Measurements from ENCODE around the gene HBE1.

Gene HBE1

DNA sequence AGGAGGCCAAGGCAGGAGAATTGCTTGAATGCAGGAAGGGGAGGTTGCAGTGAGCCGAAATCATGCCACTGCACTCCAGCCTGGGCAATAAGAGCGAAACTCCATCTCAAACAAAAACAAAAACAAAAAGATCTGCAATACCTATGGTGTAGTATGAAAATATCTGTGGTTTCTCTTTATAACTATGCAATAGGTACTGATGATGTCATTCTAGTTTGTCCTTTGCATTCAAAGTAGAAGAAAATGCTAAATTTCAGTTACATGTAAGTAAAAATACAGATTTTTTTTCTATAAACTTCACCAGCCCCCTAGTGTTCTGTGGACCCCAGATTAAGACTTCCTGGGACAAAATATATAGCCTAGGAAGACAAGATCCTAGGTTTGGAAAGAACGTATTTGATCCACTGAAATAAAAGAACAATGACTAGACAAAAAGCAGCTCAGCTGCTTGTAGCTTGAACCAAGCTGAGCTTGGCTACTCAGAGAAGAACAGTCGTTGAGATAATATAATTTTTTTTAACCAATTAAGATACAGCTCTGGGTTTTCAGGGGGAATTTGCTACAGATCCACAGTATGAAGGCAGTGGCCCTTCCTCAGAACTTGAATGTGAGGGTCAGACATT, 2.8 kb upstream of the HBE1 start:
- no peak overlapping the region for H3K4me3 ChIP-seq (ENCODE audit: insufficient read depth in 1 of 2, low read depth in 1 of 2, low read length in 2 of 2)
- peaks cover 1% of the 10 kb centered on the region for H3K4me1 ChIP-seq (ENCODE audit: control insufficient read depth, insufficient read depth, low read depth, low read length)
- H2AK5ac ChIP-seq (ENCODE audit: low read length, severe bottlenecking): no peak overlapping the region
- H3K36me3 ChIP-seq (ENCODE audit: control insufficient read depth in 1 of 2, insufficient read depth in 2 of 2, low read depth in 1 of 2, low read length in 2 of 2): no peaks in the 10 kb centered on the region
- H3K18ac ChIP-seq (ENCODE audit: low read depth in 1 of 2, low read length in 2 of 2): no peak overlapping the region
- H4K91ac ChIP-seq (ENCODE audit: low read length): no peak overlapping the region
- H3K9ac ChIP-seq (ENCODE audit: low read length): no peak overlapping the region
- H2BK120ac ChIP-seq (ENCODE audit: low read depth, low read length): no peak overlapping the region
- no peak for DNase-seq
- H4K8ac ChIP-seq (ENCODE audit: low read length): no peak overlapping the region
- no peak overlapping the region for H3K4ac ChIP-seq (ENCODE audit: low read depth in 1 of 2, low read length in 2 of 2)
- H2BK12ac ChIP-seq (ENCODE audit: low read length in 2 of 2): no peak overlapping the region
- no peaks in the 10 kb centered on the region for H3K27me3 ChIP-seq (ENCODE audit: control insufficient read depth in 1 of 2, insufficient read depth in 1 of 2, low read length in 2 of 2)
- H3K79me1 ChIP-seq (replicated peaks; ENCODE audit: low read length, poor library complexity, severe bottlenecking): no peaks in the 10 kb centered on the region
- no peak overlapping the region for H2BK5ac ChIP-seq (ENCODE audit: low read depth, low read length, poor library complexity, severe bottlenecking)
- no peaks in the 10 kb centered on the region for H3K9me3 ChIP-seq (ENCODE audit: control insufficient read depth, low read length)
- no peak overlapping the region for H3K4me2 ChIP-seq (ENCODE audit: low read length, poor library complexity, severe bottlenecking)
- no peak overlapping the region for H3K23ac ChIP-seq (ENCODE audit: low read length in 2 of 2)
- no peak overlapping the region for H3K27ac ChIP-seq (ENCODE audit: low read length, poor library complexity, severe bottlenecking)
- no peak overlapping the region for H3K14ac ChIP-seq (ENCODE audit: low read length in 2 of 2)
- 100% methylated on average over 2 of the region's 4 CpGs for WGBS
- no peak overlapping the region for H2BK15ac ChIP-seq (ENCODE audit: low read depth, poor library complexity, severe bottlenecking)
- H2AFZ ChIP-seq (ENCODE audit: low read depth, low read length): no peak overlapping the region

DNA sequence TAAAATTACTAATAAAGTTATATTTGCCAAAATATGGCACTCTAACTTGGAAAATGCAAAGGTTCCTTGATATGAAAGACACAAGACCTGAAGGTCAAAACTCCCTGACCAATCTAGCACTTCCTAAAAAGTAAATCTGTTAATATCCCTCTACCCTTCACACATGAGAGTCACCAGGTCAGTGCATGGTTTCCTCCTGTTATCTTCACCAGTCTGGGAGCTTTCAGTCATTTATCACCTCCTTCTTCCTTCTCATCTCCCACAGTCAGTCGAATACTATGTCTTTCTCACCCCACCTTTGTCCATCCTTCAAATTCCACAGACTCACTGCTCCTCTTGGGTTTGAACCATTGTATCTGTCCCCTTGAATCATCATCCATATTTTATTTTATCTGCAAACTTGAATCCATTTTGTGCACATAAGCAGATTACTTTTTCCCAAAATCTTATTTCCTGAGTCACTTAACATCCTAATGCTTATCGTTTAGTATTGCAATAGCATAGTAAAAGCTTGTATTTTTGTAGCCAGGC, 2.6 kb downstream of the HBE1 start:
- Histone ChIP-seq H3K9ac (ENCODE audit: low read length) (no peak overlapping the region), H2BK15ac (ENCODE audit: low read depth, poor library complexity, severe bottlenecking) (no peak overlapping the region), H3K4me3 (ENCODE audit: insufficient read depth in 1 of 2, low read depth in 1 of 2, low read length in 2 of 2) (no peak overlapping the region), H3K18ac (ENCODE audit: low read depth in 1 of 2, low read length in 2 of 2) (no peak overlapping the region), H2BK120ac (ENCODE audit: low read depth, low read length) (no peak overlapping the region), H3K79me1 (replicated peaks; ENCODE audit: low read length, poor library complexity, severe bottlenecking) (no peaks in the 10 kb centered on the region), H3K27ac (ENCODE audit: low read length, poor library complexity, severe bottlenecking) (no peak overlapping the region), H2AK5ac (ENCODE audit: low read length, severe bottlenecking) (no peak overlapping the region), H4K8ac (ENCODE audit: low read length) (no peak overlapping the region), H3K36me3 (ENCODE audit: control insufficient read depth in 1 of 2, insufficient read depth in 2 of 2, low read depth in 1 of 2, low read length in 2 of 2) (no peaks in the 10 kb centered on the region), H3K4me1 (ENCODE audit: control insufficient read depth, insufficient read depth, low read depth, low read length) (peaks cover 1% of the 10 kb centered on the region), H3K14ac (ENCODE audit: low read length in 2 of 2) (no peak overlapping the region), H3K23ac (ENCODE audit: low read length in 2 of 2) (no peak overlapping the region), H2BK12ac (ENCODE audit: low read length in 2 of 2) (no peak overlapping the region), H2AFZ (ENCODE audit: low read depth, low read length) (no peak overlapping the region), H4K91ac (ENCODE audit: low read length) (no peak overlapping the region), H2BK5ac (ENCODE audit: low read depth, low read length, poor library complexity, severe bottlenecking) (no peak overlapping the region), H3K4me2 (ENCODE audit: low read length, poor library complexity, severe bottlenecking) (no peak overlapping the region), H3K4ac (ENCODE audit: low read depth in 1 of 2, low read length in 2 of 2) (no peak overlapping the region), H3K27me3 (ENCODE audit: control insufficient read depth in 1 of 2, insufficient read depth in 1 of 2, low read length in 2 of 2) (no peaks in the 10 kb centered on the region), H3K9me3 (ENCODE audit: control insufficient read depth, low read length) (no peaks in the 10 kb centered on the region)
- no peak for DNase-seq
- 98% methylated on average over 2 of the region's 2 CpGs for WGBS

DNA sequence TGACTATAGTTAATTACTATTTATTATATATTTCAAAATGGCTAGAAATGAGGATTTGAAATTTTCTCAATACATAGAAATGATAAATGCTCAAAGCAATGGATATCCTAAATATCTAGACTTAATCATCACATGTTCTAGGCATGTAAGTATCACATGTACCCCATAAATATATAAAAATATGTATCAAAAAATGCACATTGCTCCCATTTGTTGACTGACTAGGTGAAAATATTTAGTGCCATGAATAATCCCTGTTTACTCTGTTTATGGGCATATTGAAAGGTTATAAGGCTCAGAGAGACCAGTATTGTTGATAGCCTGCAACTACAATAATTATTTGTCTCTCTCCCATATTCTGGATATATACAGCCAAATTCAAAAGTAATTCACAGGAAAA, 3.1 kb downstream of the HBE1 start:
- Histone ChIP-seq H2BK15ac (ENCODE audit: low read depth, poor library complexity, severe bottlenecking) (no peak overlapping the region), H3K4me2 (ENCODE audit: low read length, poor library complexity, severe bottlenecking) (no peak overlapping the region), H3K4ac (ENCODE audit: low read depth in 1 of 2, low read length in 2 of 2) (no peak overlapping the region), H2BK5ac (ENCODE audit: low read depth, low read length, poor library complexity, severe bottlenecking) (no peak overlapping the region), H3K14ac (ENCODE audit: low read length in 2 of 2) (no peak overlapping the region), H3K79me1 (replicated peaks; ENCODE audit: low read length, poor library complexity, severe bottlenecking) (no peaks in the 10 kb centered on the region), H3K9ac (ENCODE audit: low read length) (no peak overlapping the region), H3K36me3 (ENCODE audit: control insufficient read depth in 1 of 2, insufficient read depth in 2 of 2, low read depth in 1 of 2, low read length in 2 of 2) (no peaks in the 10 kb centered on the region), H3K4me1 (ENCODE audit: control insufficient read depth, insufficient read depth, low read depth, low read length) (peaks cover 1% of the 10 kb centered on the region), H4K91ac (ENCODE audit: low read length) (no peak overlapping the region), H2BK120ac (ENCODE audit: low read depth, low read length) (no peak overlapping the region), H2AFZ (ENCODE audit: low read depth, low read length) (no peak overlapping the region), H2BK12ac (ENCODE audit: low read length in 2 of 2) (no peak overlapping the region), H4K8ac (ENCODE audit: low read length) (no peak overlapping the region), H2AK5ac (ENCODE audit: low read length, severe bottlenecking) (no peak overlapping the region), H3K9me3 (ENCODE audit: control insufficient read depth, low read length) (no peaks in the 10 kb centered on the region), H3K18ac (ENCODE audit: low read depth in 1 of 2, low read length in 2 of 2) (no peak overlapping the region), H3K23ac (ENCODE audit: low read length in 2 of 2) (no peak overlapping the region), H3K27me3 (ENCODE audit: control insufficient read depth in 1 of 2, insufficient read depth in 1 of 2, low read length in 2 of 2) (no peaks in the 10 kb centered on the region), H3K4me3 (ENCODE audit: insufficient read depth in 1 of 2, low read depth in 1 of 2, low read length in 2 of 2) (no peak overlapping the region), H3K27ac (ENCODE audit: low read length, poor library complexity, severe bottlenecking) (no peak overlapping the region)
- DNase-seq: no peak

- H2AK5ac ChIP-seq (ENCODE audit: low read length, severe bottlenecking): no peak overlapping the region
- H2BK120ac ChIP-seq (ENCODE audit: low read depth, low read length): no peak overlapping the region
- no peaks in the 10 kb centered on the region for H3K36me3 ChIP-seq (ENCODE audit: control insufficient read depth in 1 of 2, insufficient read depth in 2 of 2, low read depth in 1 of 2, low read length in 2 of 2)
- no peak overlapping the region for H2BK12ac ChIP-seq (ENCODE audit: low read length in 2 of 2)
- WGBS: no CpG with 5 or more reads among the region's 2 CpGs
- no peaks in the 10 kb centered on the region for H3K79me1 ChIP-seq (replicated peaks; ENCODE audit: low read length, poor library complexity, severe bottlenecking)
- no peak overlapping the region for H3K27ac ChIP-seq (ENCODE audit: low read length, poor library complexity, severe bottlenecking)
- DNase-seq: no peak
- H3K9ac ChIP-seq (ENCODE audit: low read length): no peak overlapping the region
- no peak overlapping the region for H3K18ac ChIP-seq (ENCODE audit: low read depth in 1 of 2, low read length in 2 of 2)
- H2BK15ac ChIP-seq (ENCODE audit: low read depth, poor library complexity, severe bottlenecking): no peak overlapping the region
- H2AFZ ChIP-seq (ENCODE audit: low read depth, low read length): no peak overlapping the region
- H3K23ac ChIP-seq (ENCODE audit: low read length in 2 of 2): no peak overlapping the region
- H3K27me3 ChIP-seq (ENCODE audit: control insufficient read depth in 1 of 2, insufficient read depth in 1 of 2, low read length in 2 of 2): no peaks in the 10 kb centered on the region
- H3K4me2 ChIP-seq (ENCODE audit: low read length, poor library complexity, severe bottlenecking): no peak overlapping the region
- no peaks in the 10 kb centered on the region for H3K9me3 ChIP-seq (ENCODE audit: control insufficient read depth, low read length)
- H3K4me1 ChIP-seq (ENCODE audit: control insufficient read depth, insufficient read depth, low read depth, low read length): peaks cover 1% of the 10 kb centered on the region
- H2BK5ac ChIP-seq (ENCODE audit: low read depth, low read length, poor library complexity, severe bottlenecking): no peak overlapping the region
- no peak overlapping the region for H4K8ac ChIP-seq (ENCODE audit: low read length)
- H3K14ac ChIP-seq (ENCODE audit: low read length in 2 of 2): no peak overlapping the region
- H3K4me3 ChIP-seq (ENCODE audit: insufficient read depth in 1 of 2, low read depth in 1 of 2, low read length in 2 of 2): no peak overlapping the region
- H3K4ac ChIP-seq (ENCODE audit: low read depth in 1 of 2, low read length in 2 of 2): no peak overlapping the region
- no peak overlapping the region for H4K91ac ChIP-seq (ENCODE audit: low read length)
These were observed 3.9 kb downstream of the HBE1 start for GRCh38 chr11:5265832-5266231.
